Subcutaneous abdominal adipose tissue (tissue), 5 donors: ENCODE data around the gene KRT86.

Experiments used
- H3K27ac ChIP-seq: one replicate; pipeline ENCODE4 v1.7.0; 2013; ENCODE audit warnings: low read depth, mild to moderate bottlenecking, inconsistent platforms, low read length, moderate library complexity
- H3K27me3 ChIP-seq, 5 donors: one replicate each; pipeline ENCODE4 v1.7.0; 2013; ENCODE audit warnings: low read length in 5 of 5, inconsistent platforms in 1 of 5; ENCODE audit not compliant: control insufficient read depth in 5 of 5, insufficient read depth in 4 of 5
- H3K36me3 ChIP-seq, 5 donors: one replicate each; pipeline ENCODE4 v1.7.0; 2013; ENCODE audit warnings: low read length in 5 of 5; ENCODE audit not compliant: control insufficient read depth in 5 of 5, insufficient read depth in 5 of 5
- H3K4me1 ChIP-seq, 5 donors: one replicate each; pipeline ENCODE4 v1.7.0; 2013; ENCODE audit warnings: low read length in 5 of 5, mild to moderate bottlenecking in 3 of 5, moderate library complexity in 1 of 5; ENCODE audit not compliant: control insufficient read depth in 5 of 5, insufficient read depth in 5 of 5
- H3K4me3 ChIP-seq, 5 donors: one replicate each; pipeline ENCODE4 v1.7.0; 2013; ENCODE audit warnings: low read length in 5 of 5, low read depth in 1 of 5
- H3K9ac ChIP-seq, 5 donors: one replicate each; pipeline ENCODE4 v1.7.0; 2013; ENCODE audit warnings: low read length in 5 of 5, mild to moderate bottlenecking in 4 of 5, moderate library complexity in 3 of 5
- H3K9me3 ChIP-seq, 5 donors: one replicate each; pipeline ENCODE4 v1.7.0; 2013; ENCODE audit warnings: low read length in 5 of 5; ENCODE audit not compliant: control insufficient read depth in 5 of 5
- donor health status: healthy.
- donor health status: healthy.
- donor health status: healthy.
- donor health status: healthy.
- donor health status: healthy.

KRT86 gene

GRCh38 chr12:52354200-52354599 is 79.8 kb downstream of the KRT86 start:
- H3K9me3 ChIP-seq: no peaks in the 10 kb centered on the region
- H3K4me3 ChIP-seq: no peak overlapping the region
- H3K27ac ChIP-seq: no peak overlapping the region
- H3K36me3 ChIP-seq: no peaks in the 10 kb centered on the region
- peaks cover 0 to 11% (median 7%) of the 10 kb centered on the region in 5 donors for H3K4me1 ChIP-seq
- peaks cover 0 to 26% (median 4%) of the 10 kb centered on the region in 5 donors for H3K27me3 ChIP-seq
- no peak overlapping the region for H3K9ac ChIP-seq

GRCh38 chr12:52355176-52355575 is 80.7 kb downstream of the KRT86 start:
- no peak overlapping the region for H3K27ac ChIP-seq
- H3K36me3 ChIP-seq: no peaks in the 10 kb centered on the region
- no peak overlapping the region for H3K9ac ChIP-seq
- peaks cover 0 to 26% (median 4%) of the 10 kb centered on the region in 5 donors for H3K27me3 ChIP-seq
- no peaks in the 10 kb centered on the region for H3K9me3 ChIP-seq
- H3K4me3 ChIP-seq: no peak overlapping the region
- H3K4me1 ChIP-seq: peaks cover 0 to 11% (median 7%) of the 10 kb centered on the region in 5 donors

DNA sequence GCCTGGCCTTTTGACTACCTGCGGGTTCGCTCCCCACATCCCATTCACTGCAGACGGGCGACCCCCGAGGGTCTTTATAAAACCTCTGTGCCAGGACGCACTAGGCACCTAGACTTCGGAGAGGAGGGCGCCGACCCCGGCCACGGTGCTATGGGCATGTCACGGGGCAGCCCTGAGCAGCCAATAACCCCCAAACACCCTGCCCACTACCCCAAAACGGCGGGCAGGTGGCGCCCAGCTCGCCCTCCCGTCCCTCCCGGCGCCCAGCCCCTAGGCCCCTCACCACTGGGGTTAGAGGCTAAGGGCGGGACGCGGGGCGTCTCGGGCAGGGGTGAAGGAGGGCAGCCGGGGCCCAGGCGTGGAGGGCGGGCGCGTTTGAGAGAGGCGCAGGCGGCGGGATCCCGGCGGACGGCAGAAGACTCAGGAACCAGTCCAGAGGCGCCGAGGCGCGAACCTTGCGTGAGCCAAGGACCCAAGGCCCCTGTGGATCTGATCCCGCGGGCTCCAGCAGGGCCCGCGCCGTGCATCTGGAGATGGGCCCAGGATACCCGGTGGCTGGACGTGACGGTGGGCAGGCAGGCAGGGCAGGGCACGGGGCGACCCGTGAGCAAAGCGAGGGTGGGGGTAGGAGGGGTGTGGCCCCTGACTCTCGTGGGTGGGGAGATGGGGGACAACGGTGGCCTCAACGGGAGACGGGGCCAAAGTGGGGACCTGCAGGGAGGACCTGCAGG is 81.8 kb downstream of the KRT86 start:
- Histone ChIP-seq H3K36me3 (no peaks in the 10 kb centered on the region), H3K27ac (no peak overlapping the region), H3K4me3 (no peak overlapping the region), H3K27me3 (peaks cover 0 to 26% (median 7%) of the 10 kb centered on the region in 5 donors), H3K9ac (no peak overlapping the region), H3K9me3 (no peaks in the 10 kb centered on the region), H3K4me1 (peaks cover 0 to 7% (median 5%) of the 10 kb centered on the region in 5 donors)

GRCh38 chr12:52356762-52357580 is 82.5 kb downstream of the KRT86 start:
- peaks cover 0 to 26% (median 7%) of the 10 kb centered on the region in 5 donors for H3K27me3 ChIP-seq
- H3K27ac ChIP-seq: no peak overlapping the region
- H3K9ac ChIP-seq: no peak overlapping the region

More at GRCh38 chr12:52356762-52357580, 82.5 kb downstream of the KRT86 start:
- no peaks in the 10 kb centered on the region for H3K9me3 ChIP-seq
- H3K4me3 ChIP-seq: no peak overlapping the region
- peaks cover 0 to 3% (median 0%) of the 10 kb centered on the region in 5 donors for H3K4me1 ChIP-seq
- no peaks in the 10 kb centered on the region for H3K36me3 ChIP-seq
